H1 (cell line): Measurements from ENCODE around the gene PDCD10. TPM values are rescaled to one million over a fixed set of nuclear protein-coding genes. Genes with fewer than 3 reads are reported as not detected.

Source experiments
- BCL11A ChIP-seq, 2 experiments: IDR thresholded peaks; one replicate each; pipeline ENCODE4 v1.6.1; 2011; ENCODE audit warnings: low read depth in 2 of 2, low read length in 2 of 2, mild to moderate bottlenecking in 2 of 2
- PHF8 ChIP-seq: fragments of 200-600 bp; sonication (generic); conservative IDR thresholded peaks from 2 replicates; pipeline ENCODE4 v1.7.1; 2012; ENCODE audit warnings: low read depth, mild to moderate bottlenecking, inconsistent platforms, low read length, moderate library complexity
- SIRT6 ChIP-seq: IDR thresholded peaks from one replicate; pipeline ENCODE4 v1.7.1; 2012; ENCODE audit warnings: low read length, inconsistent platforms
- polyA plus RNA-seq, 7 experiments: library from polyadenylated mRNA; depleted of rRNA in 3 of 7; stranded (reverse) in 5 of 7; unstranded in 2 of 7; fragments of >200 nt in 5 of 7; fragments of 200-250 nt in 2 of 7; gene quantifications; 1 replicate in 5 of 7; 2 replicates in 1 of 7; 4 replicates in 1 of 7; pipeline versions ENCODE4 v1.2.1 to v1.2.3, GENCODE V29; 2011 to 2013; ENCODE audit warnings: missing spikeins in 2 of 7, mixed read lengths in 2 of 7
- total RNA-seq: library from RNA; stranded (reverse); fragmentation: NEBNext Ultra II Directional; extraction: Animal tissue kit (Norgen Biotek cat#: 25700); gene quantifications from 2 replicates; pipeline ENCODE4 v1.2.1, GENCODE V29; 2021

The PDCD10 gene
- total and polyA plus RNA-seq, 2 of the 8 experiments (the other 6 are each of a cell fraction or from before 2014, with no cell fraction given), result 52.0 to 76.6 TPM

DNA sequence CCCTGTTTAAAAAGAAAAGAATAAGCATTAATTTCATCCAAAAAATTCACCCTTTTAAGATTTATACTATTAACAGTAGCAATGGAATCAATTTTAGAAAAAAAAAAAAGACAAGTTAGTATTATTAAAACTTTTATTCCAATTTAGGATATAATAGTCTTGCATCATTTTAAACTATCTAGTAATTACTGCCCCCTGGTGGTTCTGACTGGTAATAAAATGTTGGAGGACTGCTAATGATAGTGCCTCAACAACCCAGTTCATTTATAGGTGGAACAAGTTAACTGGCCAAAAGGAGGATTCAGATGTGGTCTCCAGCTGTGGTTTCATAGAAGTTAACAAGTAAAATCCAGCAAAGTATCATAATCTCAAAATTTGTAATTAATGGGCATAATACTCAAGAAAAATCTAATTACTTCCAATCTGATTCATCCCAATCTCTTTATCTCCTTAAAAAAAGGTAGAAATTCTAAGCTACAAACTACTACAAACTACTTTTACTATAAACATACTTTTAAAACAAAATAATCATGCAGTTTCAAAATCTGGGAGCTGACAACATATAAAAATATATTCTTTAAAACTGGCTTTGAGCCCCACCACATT lies 50.2 kb downstream of the PDCD10 start (continued):
- TF ChIP-seq BCL11A (IDR thresholded peaks at IDR 0.05; ENCODE audit: low read depth in 2 of 2, low read length in 2 of 2), result no peak
- no peak for TF ChIP-seq SIRT6
- no peak for TF ChIP-seq PHF8
